Activated B cell treated with CpG ODN at 0.5 μM for 24 hours (primary cell): Measurements from ENCODE around the gene CPEB1. TPM values are rescaled to one million over a fixed set of nuclear protein-coding genes. Genes with fewer than 3 reads are reported as not detected.

Experiments used
- total RNA-seq: library from RNA; stranded (reverse); gene quantifications from 2 replicates; pipeline ENCODE4 v1.2.3, GENCODE V29; 2022

Gene CPEB1
- total RNA-seq, 1 donor from 2014 or later: not detected

Other genes starting within 250 kb of the CPEB1 start
- gene GOLGA6L9, start 217.5 kb downstream of the CPEB1 start, total RNA-seq: 2.0 and 2.4 TPM in 2 replicates
- 3,227 and 3,822 TPM in 2 replicates for gene RPS17, start 106.9 kb downstream of the CPEB1 start, total RNA-seq
- gene AP3B2, start 62.5 kb upstream of the CPEB1 start, total RNA-seq: 0.22 and 0.46 TPM in 2 replicates
- not detected in 2 replicates for gene FSD2, start 158.7 kb upstream of the CPEB1 start, total RNA-seq
- 17.7 and 18.7 TPM in 2 replicates for gene WHAMM, start 162.3 kb upstream of the CPEB1 start, total RNA-seq